Loucy (cell line): ENCODE data around the gene PNPLA4.

Experiments
- H2AFZ ChIP-seq: fragments of 200-600 bp; sonication (generic); 2 replicates; pipeline ENCODE4 v1.6.0; 2016; ENCODE audit warnings: antibody characterized with exemption, mild to moderate bottlenecking, low read length, moderate library complexity
- H3F3A ChIP-seq: fragments of 200-600 bp; 2 replicates; pipeline ENCODE4 v1.6.0; 2016; ENCODE audit warnings: antibody characterized with exemption, low read depth, mild to moderate bottlenecking
- H3K27me3 ChIP-seq: fragments of 200-600 bp; sonication (generic); 2 replicates; pipeline ENCODE4 v1.6.1; 2014; ENCODE audit warnings: low read length, mild to moderate bottlenecking; ENCODE audit not compliant: insufficient read depth, poor library complexity, severe bottlenecking
- H3K36me3 ChIP-seq: fragments of 200-600 bp; sonication (generic); 2 replicates; pipeline ENCODE4 v1.6.1; 2016; ENCODE audit warnings: low read length; ENCODE audit not compliant: insufficient read depth
- H3K4me1 ChIP-seq: fragments of 200-600 bp; sonication (generic); 2 replicates; pipeline ENCODE4 v1.5.1; 2014; ENCODE audit warnings: low read length, mild to moderate bottlenecking; ENCODE audit not compliant: insufficient read depth, poor library complexity, severe bottlenecking
- H3K4me2 ChIP-seq: fragments of 200-600 bp; sonication (generic); 2 replicates; pipeline ENCODE4 v1.6.0; 2014; ENCODE audit warnings: antibody characterized with exemption, low read length, low read depth, mild to moderate bottlenecking; ENCODE audit not compliant: poor library complexity, severe bottlenecking
- H3K4me3 ChIP-seq: fragments of 200-600 bp; sonication (generic); 2 replicates; pipeline ENCODE4 v1.5.1; 2014; ENCODE audit warnings: low read length, mild to moderate bottlenecking, mixed read lengths; ENCODE audit not compliant: poor library complexity, severe bottlenecking
- H3K79me2 ChIP-seq: fragments of 200-600 bp; sonication (generic); 2 replicates; pipeline ENCODE4 v1.6.1; 2014; ENCODE audit warnings: low read length; ENCODE audit not compliant: insufficient read depth
- H3K9ac ChIP-seq: fragments of 200-600 bp; sonication (generic); 2 replicates; pipeline ENCODE4 v1.6.0; 2014; ENCODE audit warnings: mild to moderate bottlenecking, low read depth, low read length, moderate library complexity; ENCODE audit not compliant: poor library complexity, severe bottlenecking
- H3K9me2 ChIP-seq: fragments of 200-600 bp; sonication (generic); replicated peaks from 2 replicates; pipeline ENCODE4 v1.6.1; 2016; ENCODE audit warnings: low read depth, low read length, mixed read lengths
- H3K9me3 ChIP-seq: fragments of 200-600 bp; sonication (generic); 2 replicates; pipeline ENCODE4 v1.6.1; 2014; ENCODE audit warnings: mild to moderate bottlenecking, antibody characterized with exemption, low read length, low read depth; ENCODE audit not compliant: insufficient read depth
- H4K20me1 ChIP-seq: fragments of 200-600 bp; sonication (generic); 2 replicates; pipeline ENCODE4 v1.6.0; 2014; ENCODE audit warnings: antibody characterized with exemption, low read length, mild to moderate bottlenecking; ENCODE audit not compliant: insufficient read depth, poor library complexity, severe bottlenecking
- CTCF ChIP-seq: fragments of 200-600 bp; sonication (generic); conservative IDR thresholded peaks from 2 replicates; pipeline ENCODE4 v1.5.1; 2014; ENCODE audit warnings: mild to moderate bottlenecking, antibody characterized with exemption, low read length
- EZH2phosphoT487 ChIP-seq: fragments of 200-600 bp; IDR thresholded peaks from 2 replicates; pipeline ENCODE4 v1.6.1; 2018; ENCODE audit warnings: antibody characterized with exemption, mild to moderate bottlenecking, moderate library complexity, borderline replicate concordance

PNPLA4 gene

GRCh38 chrX:7965436-7965835, 38.2 kb upstream of the PNPLA4 start:
- no peaks in the 10 kb centered on the region for H3K27me3 ChIP-seq
- no peak overlapping the region for H3K9ac ChIP-seq
- TF ChIP-seq CTCF (no peak), EZH2phosphoT487 (no peak)
- H3K9me3 ChIP-seq = no peaks in the 10 kb centered on the region
- H3K9me2 ChIP-seq = no peaks in the 10 kb centered on the region
- H3K4me2 ChIP-seq = no peak overlapping the region
- H3K79me2 ChIP-seq = no peaks in the 10 kb centered on the region
- H2AFZ ChIP-seq = no peak overlapping the region
- H4K20me1 ChIP-seq = no peaks in the 10 kb centered on the region
- no peaks in the 10 kb centered on the region for H3K36me3 ChIP-seq
- H3F3A ChIP-seq = no peaks in the 10 kb centered on the region
- H3K4me3 ChIP-seq = no peak overlapping the region
- H3K4me1 ChIP-seq = no peaks in the 10 kb centered on the region

GRCh38 chrX:7960246-7960645, 33.0 kb upstream of the PNPLA4 start:
- Histone ChIP-seq H3K9me2 (no peaks in the 10 kb centered on the region), H3K4me2 (no peak overlapping the region), H3F3A (no peaks in the 10 kb centered on the region), H3K36me3 (no peaks in the 10 kb centered on the region), H3K9me3 (no peaks in the 10 kb centered on the region), H3K9ac (no peak overlapping the region), H3K79me2 (no peaks in the 10 kb centered on the region), H3K4me3 (no peak overlapping the region), H4K20me1 (no peaks in the 10 kb centered on the region), H3K4me1 (no peaks in the 10 kb centered on the region), H2AFZ (no peak overlapping the region), H3K27me3 (no peaks in the 10 kb centered on the region)
- TF ChIP-seq EZH2phosphoT487 (no peak), CTCF (no peak)

GRCh38 chrX:7953446-7953845, 26.2 kb upstream of the PNPLA4 start:
- no peaks in the 10 kb centered on the region for H3F3A ChIP-seq
- no peaks in the 10 kb centered on the region for H3K36me3 ChIP-seq
- TF ChIP-seq EZH2phosphoT487 = no peak
- TF ChIP-seq CTCF = no peak
- no peaks in the 10 kb centered on the region for H3K4me1 ChIP-seq
- H3K4me3 ChIP-seq = no peak overlapping the region
- no peaks in the 10 kb centered on the region for H3K27me3 ChIP-seq
- H4K20me1 ChIP-seq = no peaks in the 10 kb centered on the region
- no peak overlapping the region for H3K9ac ChIP-seq
- no peak overlapping the region for H3K4me2 ChIP-seq
- H3K9me3 ChIP-seq = no peaks in the 10 kb centered on the region
- no peaks in the 10 kb centered on the region for H3K79me2 ChIP-seq
- H3K9me2 ChIP-seq = no peaks in the 10 kb centered on the region
- H2AFZ ChIP-seq = no peak overlapping the region
